Inferior parietal cortex (tissue), 1 donor: ENCODE measurements around the gene PRDM16.

Experiments
- DNase-seq: peaks from one replicate; pipeline ENCODE4 v3.0.0-alpha.2; 2016; ENCODE audit errors: extremely low spot score

The PRDM16 gene

GRCh38 chr1:3206696-3207095 lies 137.7 kb downstream of the PRDM16 start:
- no peak for DNase-seq

GRCh38 chr1:3207217-3207848 lies 138.3 kb downstream of the PRDM16 start:
- DNase-seq: no peak

- no peak for DNase-seq
Measured at GRCh38 chr1:3208819-3209200, 139.8 kb downstream of the PRDM16 start.

GRCh38 chr1:3209201-3209600 lies 140.2 kb downstream of the PRDM16 start:
- no peak for DNase-seq

GRCh38 chr1:3211582-3212375 lies 142.8 kb downstream of the PRDM16 start:
- peak; percentile 18 for DNase-seq

GRCh38 chr1:3212453-3213355 lies 143.7 kb downstream of the PRDM16 start:
- no peak for DNase-seq

- DNase-seq: no peak
Measured at GRCh38 chr1:3213730-3214129, 144.7 kb downstream of the PRDM16 start.

GRCh38 chr1:3215198-3216014 lies 146.4 kb downstream of the PRDM16 start:
- peak; percentile 17 for DNase-seq

GRCh38 chr1:3216015-3216391 lies 147.0 kb downstream of the PRDM16 start:
- DNase-seq: no peak

- no peak for DNase-seq
Measured at GRCh38 chr1:3217181-3217641, 148.2 kb downstream of the PRDM16 start.

- no peak for DNase-seq
Measured at GRCh38 chr1:3217979-3218679, 149.1 kb downstream of the PRDM16 start.

GRCh38 chr1:3219005-3219790 lies 150.2 kb downstream of the PRDM16 start:
- peak; percentile 83 for DNase-seq

GRCh38 chr1:3219791-3220467 lies 150.9 kb downstream of the PRDM16 start:
- no peak for DNase-seq

- peak; percentile 45 for DNase-seq
Measured at GRCh38 chr1:3221112-3222041, 152.4 kb downstream of the PRDM16 start.

- no peak for DNase-seq
Measured at GRCh38 chr1:3222042-3222692, 153.2 kb downstream of the PRDM16 start.

GRCh38 chr1:3225661-3226060 lies 156.7 kb downstream of the PRDM16 start:
- DNase-seq: no peak

- no peak for DNase-seq
Measured at GRCh38 chr1:3226191-3226590, 157.2 kb downstream of the PRDM16 start.
